ENCODE measurements around the gene DLGAP1.

GRCh38 chr18:3625742-3626091, 829.4 kb downstream of the DLGAP1 start:
- TF ChIP-seq POLR2A (IDR thresholded peaks at IDR 0.05) = no peak
- TF ChIP-seq CTCF (IDR thresholded peaks at IDR 0.05) = no peak

Data from testis (tissue), 2 donors.